EL (cell line): ENCODE results near the gene PBX3.
"Not testable (repeated sequence)": the region's sequence is repeated elsewhere in the genome, so short reads cannot be mapped to it uniquely, and the experiment has no call there.

Experiments used
- DNase-seq: peaks from one replicate; pipeline ENCODE4 v3.0.0-alpha.2; 2016

The PBX3 gene

DNA sequence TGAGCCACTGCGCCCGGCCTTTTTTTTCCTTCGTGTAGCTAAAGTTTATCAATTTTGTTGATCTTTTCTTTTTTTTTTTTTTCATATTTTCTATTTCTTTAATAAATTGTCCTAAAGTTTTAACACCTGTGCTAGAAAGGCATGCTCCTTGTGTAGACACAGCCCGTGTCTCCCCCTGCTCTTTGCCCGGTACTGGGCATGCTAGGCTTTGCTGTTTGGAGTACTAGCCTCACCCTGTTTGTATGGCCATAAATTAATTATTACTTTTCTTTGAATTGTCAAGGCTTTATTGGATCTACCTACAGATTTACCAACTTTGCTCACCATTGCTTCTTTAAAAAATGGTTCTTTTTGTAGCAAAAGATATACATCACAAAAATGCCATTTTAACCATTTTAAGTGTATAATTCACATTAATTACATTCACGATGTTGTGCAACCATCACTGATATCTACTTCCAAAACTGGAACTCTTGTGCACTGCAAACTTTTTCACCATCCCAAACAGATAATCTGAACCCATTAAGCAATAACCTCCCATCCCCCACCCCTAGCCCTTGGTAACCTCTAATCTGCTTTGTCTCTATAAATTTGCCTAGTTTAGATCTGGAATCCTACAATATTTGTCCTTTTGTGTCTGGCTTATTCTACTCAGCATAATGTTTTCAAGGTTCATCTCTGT lies 31.5 kb downstream of the PBX3 start:
- not testable (repeated sequence) for DNase-seq

GRCh38 chr9:125779220-125779565 lies 32.0 kb downstream of the PBX3 start:
- DNase-seq: not testable (repeated sequence)

DNA sequence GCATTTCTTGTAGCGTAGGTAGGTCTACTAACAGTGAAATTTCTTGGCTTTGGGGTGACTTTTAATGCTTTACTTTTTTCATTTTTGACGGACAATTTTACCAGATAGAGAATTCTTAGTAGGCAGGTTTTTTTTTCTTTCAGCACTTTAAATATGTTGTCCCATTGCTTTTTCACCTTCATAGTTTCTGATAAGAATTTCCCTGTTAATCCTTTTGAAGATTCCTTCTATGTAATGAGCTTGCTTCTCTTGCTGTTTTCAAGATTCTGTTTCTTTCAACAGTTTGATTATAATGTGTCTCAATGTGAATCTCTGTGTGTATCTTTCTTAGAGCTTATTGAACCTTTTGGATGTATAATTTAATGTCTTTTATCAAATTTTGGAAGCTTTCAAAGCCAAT lies 35.5 kb downstream of the PBX3 start:
- no peak for DNase-seq

DNA sequence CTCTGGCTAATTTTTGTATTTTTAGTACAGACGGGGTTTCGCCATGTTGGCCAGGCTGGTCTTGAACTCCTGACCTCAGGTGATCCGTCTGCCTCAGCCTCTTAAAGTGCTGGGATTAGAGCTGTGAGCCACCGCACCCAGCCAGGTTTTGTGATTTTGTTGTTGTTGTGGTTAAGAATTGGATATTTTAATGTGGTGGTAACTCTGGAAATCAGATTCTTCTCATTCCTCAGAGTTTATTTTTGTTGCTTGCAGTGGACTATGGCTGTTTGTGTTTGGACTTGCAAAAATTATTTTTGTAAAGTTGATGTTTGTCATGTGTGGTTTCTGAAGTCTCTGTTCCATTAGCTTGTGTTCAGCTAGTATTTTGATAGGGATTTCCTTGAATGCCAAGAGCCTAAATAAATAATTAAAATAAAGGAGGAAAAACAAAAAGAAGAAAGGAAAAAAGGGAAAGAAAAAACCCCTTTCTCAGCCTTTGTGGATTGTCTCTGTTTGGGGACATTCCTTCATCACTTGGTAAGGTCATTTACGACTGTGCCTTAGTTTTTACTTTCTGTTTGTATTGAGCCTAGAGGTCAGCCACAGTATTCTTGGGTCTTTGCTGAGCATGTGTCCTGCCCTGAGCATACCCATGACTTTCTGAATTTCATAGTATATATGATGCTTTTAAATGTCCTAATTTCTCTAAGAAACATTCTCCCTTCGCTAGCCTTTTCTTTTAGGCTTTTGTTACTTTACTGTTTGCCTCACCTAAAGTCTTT lies 37.3 kb downstream of the PBX3 start:
- peak; percentile 47 for DNase-seq

GRCh38 chr9:125785248-125785751 lies 38.1 kb downstream of the PBX3 start:
- no peak for DNase-seq

DNA sequence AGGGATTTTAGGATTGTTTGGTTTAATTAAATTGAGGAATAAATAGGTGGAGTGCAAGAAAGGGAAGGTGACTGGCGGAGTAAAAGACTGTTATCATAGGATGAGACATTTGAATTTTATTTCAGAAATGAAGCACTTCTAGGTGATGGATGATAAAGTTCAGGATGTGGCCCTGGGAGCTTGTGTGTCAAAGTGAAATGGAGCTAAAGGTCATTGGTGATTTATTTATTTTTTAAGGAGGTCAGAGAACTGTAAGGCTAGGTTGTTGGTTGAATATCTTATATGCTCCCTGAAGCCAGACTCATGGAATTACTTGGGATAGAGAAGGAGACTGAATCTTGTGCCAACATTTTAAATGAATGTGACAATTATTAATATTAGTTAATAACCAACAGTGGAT lies 40.5 kb downstream of the PBX3 start:
- DNase-seq: no peak

- no peak for DNase-seq
Measured at GRCh38 chr9:125789196-125789595, 42.0 kb downstream of the PBX3 start.

GRCh38 chr9:125794708-125795107 lies 47.5 kb downstream of the PBX3 start:
- no peak for DNase-seq

DNA sequence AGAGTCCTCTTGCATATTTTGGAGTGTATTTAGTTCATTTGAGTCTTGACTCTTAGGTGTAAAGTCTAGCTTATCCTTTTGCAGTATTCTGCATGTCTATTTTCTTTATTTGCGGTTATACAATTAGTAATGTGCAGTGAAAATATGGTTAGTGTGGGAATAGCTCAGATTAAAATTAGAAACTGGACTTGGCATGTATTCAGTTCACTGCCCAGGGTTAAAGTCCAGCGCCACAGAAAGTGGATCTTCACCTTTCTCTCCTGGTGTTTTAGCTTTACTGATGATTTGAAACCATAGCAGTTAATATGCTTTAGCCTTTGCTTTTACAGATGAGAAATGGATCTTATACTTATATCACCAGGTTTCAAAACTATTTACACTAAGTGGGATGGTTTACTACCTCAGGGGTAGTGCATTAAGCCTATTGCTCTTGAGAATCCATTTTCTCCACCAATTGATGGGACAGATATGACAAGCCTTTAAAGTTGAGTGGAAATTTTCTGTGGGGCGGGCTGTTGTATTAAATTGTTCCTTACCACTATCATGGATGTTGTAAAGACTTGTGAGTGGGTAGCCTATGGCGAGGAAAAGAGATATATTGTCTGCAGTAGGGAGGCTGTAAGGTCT lies 48.9 kb downstream of the PBX3 start:
- DNase-seq: no peak

DNA sequence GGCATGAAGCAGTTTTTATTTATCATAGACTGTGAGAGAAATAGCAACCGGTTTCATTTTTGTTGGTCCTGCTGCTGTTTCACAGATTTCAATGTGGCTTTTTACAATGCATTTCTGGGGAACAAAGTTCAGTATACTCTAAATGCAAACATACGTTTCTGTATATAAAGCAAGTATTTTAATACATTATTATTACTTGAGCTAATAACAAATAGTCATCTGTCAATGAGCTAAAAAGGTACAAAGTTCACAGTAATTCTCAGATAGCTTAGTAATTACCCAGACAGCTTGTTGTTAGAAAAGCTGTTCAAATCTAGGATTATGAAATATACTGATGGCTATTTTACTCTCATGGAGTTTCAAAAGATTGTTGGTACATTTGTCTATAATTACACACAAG lies 50.8 kb downstream of the PBX3 start:
- no peak for DNase-seq

DNA sequence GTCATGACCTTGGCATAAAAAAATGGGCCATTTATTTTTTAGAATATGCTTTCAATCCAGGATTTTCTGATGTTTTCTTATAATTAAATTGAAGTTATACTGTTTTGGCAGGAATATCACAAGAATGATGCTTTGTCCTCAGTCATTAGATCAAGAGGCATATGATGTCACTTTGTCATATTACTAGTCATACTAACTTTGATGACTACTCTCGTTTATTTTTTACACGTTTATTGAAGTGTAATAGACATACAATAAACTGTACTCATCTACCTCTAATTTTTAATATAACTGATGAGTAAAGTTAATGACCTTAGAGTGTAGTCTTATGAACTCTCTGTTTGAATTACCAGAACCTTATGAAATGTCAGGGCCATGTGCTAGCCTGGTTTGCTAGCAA lies 56.4 kb downstream of the PBX3 start:
- DNase-seq: no peak

GRCh38 chr9:125805057-125805456 lies 57.9 kb downstream of the PBX3 start:
- peak; percentile 85 for DNase-seq

- DNase-seq: peak; percentile 9
Measured at GRCh38 chr9:125805586-125805985, 58.4 kb downstream of the PBX3 start.

GRCh38 chr9:125807079-125807478 lies 59.9 kb downstream of the PBX3 start:
- DNase-seq: peak; percentile 68

DNA sequence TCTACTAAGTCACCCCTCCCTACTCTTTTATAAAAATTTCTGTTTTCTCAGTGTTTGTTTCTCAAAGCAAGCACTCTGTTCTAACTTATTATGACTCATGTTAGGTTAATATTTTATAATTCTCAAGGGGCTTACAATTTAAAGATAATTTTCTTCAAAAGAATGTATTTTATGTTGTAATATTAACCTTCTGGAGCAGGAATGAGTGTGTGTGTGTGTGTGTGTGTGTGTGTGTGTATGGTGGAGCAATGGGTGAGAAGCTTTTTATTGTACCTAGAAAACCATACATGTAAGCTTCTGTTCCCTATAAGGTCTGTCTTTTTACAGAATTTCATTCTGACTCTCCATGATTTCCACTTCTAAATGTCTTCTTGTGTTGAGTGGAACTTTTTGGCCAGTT lies 63.0 kb downstream of the PBX3 start:
- DNase-seq: no peak

DNA sequence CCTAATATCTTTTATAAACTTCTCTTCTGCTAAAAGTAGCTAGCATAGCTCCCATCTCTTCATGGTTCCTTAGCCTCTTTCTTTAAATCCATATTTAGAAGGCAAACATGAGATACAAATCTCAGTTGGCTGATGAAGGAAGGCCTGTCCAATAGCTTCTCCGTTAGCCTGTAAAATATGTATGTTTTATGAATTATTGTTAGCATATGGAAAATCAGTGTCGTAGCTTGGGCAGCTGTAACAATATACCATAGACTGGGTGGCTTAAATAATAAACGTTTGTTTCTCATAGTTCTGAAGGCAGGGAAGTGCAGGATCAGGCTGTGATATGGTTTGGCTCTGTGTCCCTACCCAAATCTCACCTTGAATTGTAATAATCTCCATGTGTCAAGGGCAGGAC lies 63.8 kb downstream of the PBX3 start:
- no peak for DNase-seq

GRCh38 chr9:125812403-125812802 lies 65.2 kb downstream of the PBX3 start:
- DNase-seq: no peak

DNA sequence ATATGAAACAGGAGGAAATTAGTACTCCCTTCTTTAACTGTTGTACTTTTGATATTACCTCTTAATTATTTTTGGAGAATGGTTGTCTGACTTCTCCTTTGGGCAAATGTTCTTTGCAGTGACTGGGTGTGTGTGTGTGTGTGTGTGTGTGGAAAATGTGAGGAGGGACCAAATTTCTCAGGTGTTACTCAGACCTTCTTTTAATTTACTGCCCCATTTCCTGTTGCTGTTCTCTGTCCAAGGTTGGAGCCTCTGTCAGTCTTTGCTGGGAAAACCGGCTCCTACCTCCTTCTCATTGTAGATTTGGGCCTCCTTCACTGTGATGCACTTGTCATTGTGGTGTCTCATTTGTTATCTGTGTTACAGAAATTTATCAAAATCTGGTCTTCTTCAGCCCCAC lies 68.4 kb downstream of the PBX3 start:
- peak; percentile 25 for DNase-seq

DNA sequence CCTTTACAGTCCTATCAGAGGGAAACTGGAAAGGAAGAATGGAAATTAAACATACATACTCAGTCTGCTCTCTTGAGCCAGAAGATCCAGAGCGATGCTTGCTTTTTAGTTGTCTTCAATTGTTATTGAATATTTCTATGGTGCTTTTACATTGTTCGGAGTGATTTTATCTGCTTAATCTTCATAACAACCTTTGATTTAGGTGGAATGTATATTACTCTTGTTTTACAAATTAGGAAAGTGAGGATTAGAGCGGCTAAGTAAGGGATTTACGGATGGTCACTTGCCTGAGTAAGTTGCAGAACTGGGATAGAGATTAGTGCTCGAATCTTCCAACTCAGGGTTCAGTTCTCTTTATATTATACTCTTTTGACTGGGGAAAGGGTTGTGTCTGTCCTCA lies 69.1 kb downstream of the PBX3 start:
- DNase-seq: no peak

- no peak for DNase-seq
Measured at GRCh38 chr9:125820100-125820804, 73.1 kb downstream of the PBX3 start.

GRCh38 chr9:125821078-125821477 lies 73.9 kb downstream of the PBX3 start:
- no peak for DNase-seq

DNA sequence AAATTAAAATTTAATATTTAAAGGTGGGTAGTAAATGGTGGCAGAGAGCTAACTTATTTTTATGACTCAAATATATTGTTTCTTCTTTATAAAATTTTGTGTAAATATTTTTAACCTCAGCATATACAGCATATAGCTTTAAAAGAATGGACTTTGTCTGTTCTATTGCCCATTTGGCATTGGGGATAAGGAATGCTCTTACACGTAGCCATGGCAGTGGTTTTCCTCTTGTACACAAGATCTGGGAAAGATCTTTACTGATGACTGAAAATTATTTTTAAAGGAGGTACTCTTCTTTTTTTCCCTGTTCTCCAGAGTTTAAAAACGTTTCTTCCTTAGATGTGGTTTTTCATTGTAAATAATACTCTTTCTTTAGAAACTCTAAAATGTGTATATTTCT lies 75.0 kb downstream of the PBX3 start:
- no peak for DNase-seq

DNA sequence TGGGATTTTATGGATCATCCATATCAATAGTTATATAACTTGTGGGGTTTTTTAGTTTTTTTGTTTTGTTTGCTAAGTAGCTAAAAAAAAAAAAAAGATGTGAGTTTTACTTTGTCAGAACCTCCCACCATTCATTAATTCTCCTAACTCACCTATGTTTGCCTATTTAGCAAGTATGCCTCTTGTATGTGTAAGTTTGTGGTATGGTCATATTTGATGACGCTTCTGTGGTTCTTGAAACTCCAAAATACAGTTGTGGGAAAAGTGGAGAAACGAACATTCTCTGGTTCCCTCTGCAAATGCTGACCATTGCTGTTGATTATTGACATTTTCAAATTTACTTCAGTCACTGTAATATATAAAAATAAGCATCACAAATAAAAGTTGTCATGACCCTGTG lies 75.7 kb downstream of the PBX3 start:
- no peak for DNase-seq
